OCI-LY1 (cell line): ENCODE data around the gene PTPRD.

Experiments used
- EZH2 ChIP-seq: fragments of 200-600 bp; sonication (generic), shearing (Covaris generic); IDR thresholded peaks from 2 replicates; pipeline ENCODE4 v1.8.0; 2017; ENCODE audit warnings: borderline replicate concordance, mixed run types, mild to moderate bottlenecking, antibody characterized with exemption, low read length, moderate library complexity, mixed read lengths
- TF ChIP-seq, protein P1 (sequence below): fragments of 200-600 bp; sonication (generic), shearing (Covaris generic); IDR thresholded peaks from 2 replicates; pipeline ENCODE4 v1.5.1; 2017; ENCODE audit warnings: mild to moderate bottlenecking, antibody characterized with exemption, low read length, moderate library complexity, mixed read lengths

DNA sequence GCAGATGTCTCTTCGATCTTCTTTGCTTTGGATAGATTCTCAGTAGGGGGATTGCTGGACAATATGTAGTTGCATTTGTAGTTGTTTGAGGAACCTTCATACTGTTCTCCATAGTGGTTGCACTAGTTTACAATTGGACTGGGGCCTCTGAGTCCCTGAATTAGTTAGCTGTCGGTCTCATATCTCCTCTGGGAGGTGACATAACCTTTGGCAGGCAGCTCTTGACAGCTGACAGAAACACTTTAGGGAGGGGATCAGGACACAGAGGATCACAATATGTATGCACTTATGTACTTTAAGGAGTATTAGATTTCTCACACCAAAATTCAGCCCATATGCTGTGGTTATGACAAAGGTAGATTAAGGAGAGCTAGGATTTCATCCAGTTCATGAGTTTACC lies 1533.3 kb downstream of the PTPRD start:
- no peak for TF ChIP-seq EZH2
- TF ChIP-seq, protein P1, sequence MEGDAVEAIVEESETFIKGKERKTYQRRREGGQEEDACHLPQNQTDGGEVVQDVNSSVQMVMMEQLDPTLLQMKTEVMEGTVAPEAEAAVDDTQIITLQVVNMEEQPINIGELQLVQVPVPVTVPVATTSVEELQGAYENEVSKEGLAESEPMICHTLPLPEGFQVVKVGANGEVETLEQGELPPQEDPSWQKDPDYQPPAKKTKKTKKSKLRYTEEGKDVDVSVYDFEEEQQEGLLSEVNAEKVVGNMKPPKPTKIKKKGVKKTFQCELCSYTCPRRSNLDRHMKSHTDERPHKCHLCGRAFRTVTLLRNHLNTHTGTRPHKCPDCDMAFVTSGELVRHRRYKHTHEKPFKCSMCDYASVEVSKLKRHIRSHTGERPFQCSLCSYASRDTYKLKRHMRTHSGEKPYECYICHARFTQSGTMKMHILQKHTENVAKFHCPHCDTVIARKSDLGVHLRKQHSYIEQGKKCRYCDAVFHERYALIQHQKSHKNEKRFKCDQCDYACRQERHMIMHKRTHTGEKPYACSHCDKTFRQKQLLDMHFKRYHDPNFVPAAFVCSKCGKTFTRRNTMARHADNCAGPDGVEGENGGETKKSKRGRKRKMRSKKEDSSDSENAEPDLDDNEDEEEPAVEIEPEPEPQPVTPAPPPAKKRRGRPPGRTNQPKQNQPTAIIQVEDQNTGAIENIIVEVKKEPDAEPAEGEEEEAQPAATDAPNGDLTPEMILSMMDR = no peak
